Nephron progenitor cell (in vitro differentiated cells): ENCODE measurements around the gene RNF212.

ENCODE experiments used
- DNase-seq: peaks from one replicate; pipeline ENCODE4 v3.0.0; 2021
- H3K27ac Mint-ChIP-seq: 2 replicates; pipeline ENCODE4 v1.8.0; 2021; ENCODE audit warnings: mild to moderate bottlenecking, moderate library complexity, mixed read lengths
- H3K27me3 Mint-ChIP-seq: 2 replicates; pipeline ENCODE4 v1.8.0; 2021; ENCODE audit warnings: mild to moderate bottlenecking, low read depth, mixed read lengths; ENCODE audit not compliant: poor library complexity
- H3K36me3 Mint-ChIP-seq: 2 replicates; pipeline ENCODE4 v1.8.0; 2021; ENCODE audit warnings: low read depth, mixed read lengths
- H3K4me1 Mint-ChIP-seq: 2 replicates; pipeline ENCODE4 v1.8.0; 2021; ENCODE audit warnings: mixed read lengths
- H3K4me3 Mint-ChIP-seq: 2 replicates; pipeline ENCODE4 v1.8.0; 2021; ENCODE audit warnings: mild to moderate bottlenecking, moderate library complexity, mixed read lengths
- H3K9me3 Mint-ChIP-seq: 2 replicates; pipeline ENCODE4 v1.8.0; 2021; ENCODE audit warnings: mild to moderate bottlenecking, moderate library complexity, mixed read lengths
- TF ChIP-seq, protein P1 (sequence below): fragments of 200-600 bp; sonication (generic); IDR thresholded peaks from 2 replicates; pipeline ENCODE4 v1.5.0; 2021; ENCODE audit warnings: antibody characterized with exemption

RNF212 gene

DNA sequence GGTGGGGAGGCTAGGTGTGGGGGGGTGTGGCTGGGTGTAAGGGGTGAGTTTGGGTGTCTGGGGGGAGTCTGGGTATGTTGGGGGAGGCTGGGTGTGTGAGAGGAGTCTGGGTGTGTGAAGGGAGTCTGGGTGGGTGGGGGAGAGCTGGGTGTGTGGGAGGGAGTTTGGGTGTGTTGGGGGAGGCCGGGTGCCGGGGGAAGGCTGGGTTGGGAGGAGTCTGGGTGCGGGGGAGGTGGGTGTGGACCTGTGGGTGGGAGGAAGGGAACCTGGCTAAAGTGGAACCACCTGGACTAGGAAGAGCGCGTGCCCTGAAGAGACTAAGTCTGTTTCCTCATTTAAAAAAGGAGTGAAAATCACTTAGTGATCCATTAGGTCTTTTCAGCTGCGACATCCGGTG is 40.8 kb upstream of the RNF212 start:
- no peak overlapping the region for H3K27ac Mint-ChIP-seq
- H3K27me3 Mint-ChIP-seq: peaks cover 87% of the 10 kb centered on the region
- H3K4me3 Mint-ChIP-seq: no peak overlapping the region
- TF ChIP-seq, protein P1, sequence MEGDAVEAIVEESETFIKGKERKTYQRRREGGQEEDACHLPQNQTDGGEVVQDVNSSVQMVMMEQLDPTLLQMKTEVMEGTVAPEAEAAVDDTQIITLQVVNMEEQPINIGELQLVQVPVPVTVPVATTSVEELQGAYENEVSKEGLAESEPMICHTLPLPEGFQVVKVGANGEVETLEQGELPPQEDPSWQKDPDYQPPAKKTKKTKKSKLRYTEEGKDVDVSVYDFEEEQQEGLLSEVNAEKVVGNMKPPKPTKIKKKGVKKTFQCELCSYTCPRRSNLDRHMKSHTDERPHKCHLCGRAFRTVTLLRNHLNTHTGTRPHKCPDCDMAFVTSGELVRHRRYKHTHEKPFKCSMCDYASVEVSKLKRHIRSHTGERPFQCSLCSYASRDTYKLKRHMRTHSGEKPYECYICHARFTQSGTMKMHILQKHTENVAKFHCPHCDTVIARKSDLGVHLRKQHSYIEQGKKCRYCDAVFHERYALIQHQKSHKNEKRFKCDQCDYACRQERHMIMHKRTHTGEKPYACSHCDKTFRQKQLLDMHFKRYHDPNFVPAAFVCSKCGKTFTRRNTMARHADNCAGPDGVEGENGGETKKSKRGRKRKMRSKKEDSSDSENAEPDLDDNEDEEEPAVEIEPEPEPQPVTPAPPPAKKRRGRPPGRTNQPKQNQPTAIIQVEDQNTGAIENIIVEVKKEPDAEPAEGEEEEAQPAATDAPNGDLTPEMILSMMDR: no peak
- no peaks in the 10 kb centered on the region for H3K4me1 Mint-ChIP-seq
- H3K36me3 Mint-ChIP-seq: no peaks in the 10 kb centered on the region
- DNase-seq: no peak
- H3K9me3 Mint-ChIP-seq: peaks cover 18% of the 10 kb centered on the region

- Mint-ChIP-seq H3K27me3 (peaks cover 89% of the 10 kb centered on the region), H3K4me3 (no peak overlapping the region), H3K27ac (no peak overlapping the region), H3K36me3 (no peaks in the 10 kb centered on the region), H3K9me3 (peaks cover 18% of the 10 kb centered on the region), H3K4me1 (no peaks in the 10 kb centered on the region)
- no peak for DNase-seq
- TF ChIP-seq, protein P1: no peak
These were observed 40.3 kb upstream of the RNF212 start for GRCh38 chr4:1153567-1154090.

DNA sequence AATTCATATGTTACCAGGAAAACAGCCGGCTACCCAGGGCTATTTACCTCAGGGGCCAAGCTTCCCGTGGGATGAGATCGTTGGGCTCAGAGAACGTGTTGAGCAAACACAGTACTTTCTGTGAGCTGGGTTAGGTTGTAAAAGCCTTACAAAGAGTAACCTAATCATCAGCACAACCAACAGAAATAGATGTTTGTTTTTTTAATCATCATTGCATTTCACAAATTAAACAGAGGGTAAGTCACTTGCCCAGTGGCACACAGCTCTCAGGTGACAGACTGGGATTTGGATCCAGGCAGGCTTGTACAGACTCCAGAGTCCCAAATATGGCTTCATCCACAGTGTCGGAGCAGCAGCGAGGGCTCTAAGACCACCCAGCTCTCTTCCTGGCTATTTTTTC is 38.9 kb upstream of the RNF212 start:
- DNase-seq: no peak

DNA sequence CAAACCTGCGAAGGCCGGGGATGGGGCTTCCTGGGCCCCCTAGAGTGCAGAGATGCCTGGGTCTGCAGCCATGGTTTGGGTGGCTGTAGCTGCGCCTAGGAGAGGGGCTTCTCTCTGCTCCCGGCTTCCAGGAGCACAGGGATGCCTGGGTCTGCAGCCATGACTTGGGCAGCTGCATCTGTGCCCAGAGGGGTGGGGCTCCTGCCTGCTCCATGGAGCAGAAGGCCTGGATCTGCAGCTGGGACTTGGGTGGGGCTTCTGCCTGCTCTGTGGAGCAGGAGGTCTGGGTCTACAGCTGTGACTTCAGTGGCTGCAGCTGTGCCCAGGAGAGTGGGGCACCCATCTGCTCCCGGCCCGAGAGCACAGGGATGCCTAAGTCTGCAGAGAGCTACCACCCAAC is 38.2 kb upstream of the RNF212 start:
- H3K9me3 Mint-ChIP-seq: peaks cover 14% of the 10 kb centered on the region
- H3K4me3 Mint-ChIP-seq: no peak overlapping the region
- TF ChIP-seq, protein P1: no peak
- H3K27me3 Mint-ChIP-seq: peaks cover 82% of the 10 kb centered on the region
- no peaks in the 10 kb centered on the region for H3K4me1 Mint-ChIP-seq
- no peak for DNase-seq
- no peaks in the 10 kb centered on the region for H3K36me3 Mint-ChIP-seq
- no peak overlapping the region for H3K27ac Mint-ChIP-seq

More for the DNA sequence above, 38.9 kb upstream of the RNF212 start:
- no peak overlapping the region for H3K27ac Mint-ChIP-seq
- TF ChIP-seq, protein P1: no peak
- H3K27me3 Mint-ChIP-seq: peaks cover 86% of the 10 kb centered on the region
- H3K9me3 Mint-ChIP-seq: peaks cover 12% of the 10 kb centered on the region
- no peak overlapping the region for H3K4me3 Mint-ChIP-seq
- H3K36me3 Mint-ChIP-seq: no peaks in the 10 kb centered on the region
- no peaks in the 10 kb centered on the region for H3K4me1 Mint-ChIP-seq

DNA sequence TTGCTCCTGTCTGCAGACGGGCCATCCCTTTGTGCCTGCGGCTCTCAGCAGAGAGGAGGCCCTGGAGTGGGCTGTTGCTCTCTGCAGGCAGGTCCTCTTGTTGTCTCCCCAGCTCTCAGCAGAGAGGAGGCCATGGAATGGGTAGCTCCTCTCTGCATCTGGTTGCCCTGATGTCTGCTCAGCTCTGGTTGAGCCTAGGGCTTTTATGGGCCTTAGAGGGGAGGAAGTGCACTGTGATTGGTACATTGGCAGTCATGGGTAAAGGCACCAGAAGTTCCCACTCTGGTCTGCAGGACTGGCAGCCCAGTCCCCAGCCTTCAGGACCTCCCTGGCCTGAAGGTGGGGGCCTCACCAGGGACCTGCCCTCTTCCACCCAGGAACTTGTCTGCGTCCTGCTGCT is 37.5 kb upstream of the RNF212 start:
- peaks cover 21% of the 10 kb centered on the region for H3K9me3 Mint-ChIP-seq

GRCh38 chr4:1139860-1140259 is 26.5 kb upstream of the RNF212 start:
- TF ChIP-seq, protein P1: no peak
- no peak overlapping the region for H3K4me3 Mint-ChIP-seq
- peaks cover 31% of the 10 kb centered on the region for H3K9me3 Mint-ChIP-seq
- H3K27ac Mint-ChIP-seq: no peak overlapping the region
- DNase-seq: no peak
- no peaks in the 10 kb centered on the region for H3K36me3 Mint-ChIP-seq
- peaks cover 88% of the 10 kb centered on the region for H3K27me3 Mint-ChIP-seq
- H3K4me1 Mint-ChIP-seq: peaks cover 4% of the 10 kb centered on the region

More for the DNA sequence above, 37.5 kb upstream of the RNF212 start:
- TF ChIP-seq, protein P1: no peak
- no peak for DNase-seq
- H3K4me1 Mint-ChIP-seq: no peaks in the 10 kb centered on the region
- H3K27me3 Mint-ChIP-seq: peaks cover 82% of the 10 kb centered on the region
- H3K27ac Mint-ChIP-seq: no peak overlapping the region
- H3K36me3 Mint-ChIP-seq: no peaks in the 10 kb centered on the region
- H3K4me3 Mint-ChIP-seq: no peak overlapping the region
